Fibroblast of pulmonary artery (primary cell): ENCODE results near the gene ZNF398.
"Not testable (repeated sequence)": the region's sequence is repeated elsewhere in the genome, so short reads cannot be mapped to it uniquely, and the experiment has no call there.

Experiments
- DNase-seq: peaks from one replicate; pipeline ENCODE4 v3.0.0-alpha.2; 2010; ENCODE audit warnings: low read depth
- H3K4me3 ChIP-seq: replicated peaks from 2 replicates; pipeline ENCODE4 v1.5.1; 2011; ENCODE audit warnings: low read depth, mild to moderate bottlenecking, control low read depth, low read length, moderate library complexity
- CTCF ChIP-seq: IDR thresholded peaks from 2 replicates; pipeline ENCODE4 v1.5.1; 2011; ENCODE audit warnings: mild to moderate bottlenecking, control low read depth, low read length, inconsistent platforms; ENCODE audit errors: missing control alignments

The ZNF398 gene

GRCh38 chr7:149224352-149224751 lies 77.1 kb downstream of the ZNF398 start:
- no peak for DNase-seq
- no peak for TF ChIP-seq CTCF
- H3K4me3 ChIP-seq = no peak overlapping the region

GRCh38 chr7:149225106-149225505 lies 77.9 kb downstream of the ZNF398 start:
- DNase-seq = no peak
- H3K4me3 ChIP-seq = no peak overlapping the region
- TF ChIP-seq CTCF = no peak

DNA sequence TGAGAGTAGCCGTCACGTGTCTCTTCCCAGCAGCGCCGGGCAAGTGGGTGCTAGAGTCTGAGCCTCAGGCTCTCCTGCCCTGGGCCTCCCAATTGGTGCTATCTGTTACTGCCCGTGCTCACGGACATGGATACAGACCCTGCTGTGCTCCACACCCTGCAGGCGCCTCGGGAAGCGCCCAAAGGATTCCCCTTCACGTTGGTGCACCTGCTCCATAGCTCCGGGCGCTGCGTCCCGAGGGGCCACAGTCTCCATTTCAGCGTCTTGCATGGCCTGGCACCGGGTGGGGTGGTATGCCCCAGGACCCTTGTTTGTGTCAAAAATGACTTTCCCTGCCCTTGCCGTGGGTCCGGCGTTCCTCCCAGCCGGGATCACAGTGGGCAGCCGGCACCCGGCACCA lies 78.4 kb downstream of the ZNF398 start:
- H3K4me3 ChIP-seq = no peak overlapping the region
- TF ChIP-seq CTCF = no peak
- DNase-seq = no peak

GRCh38 chr7:149226366-149226765 lies 79.1 kb downstream of the ZNF398 start:
- not testable (repeated sequence) for H3K4me3 ChIP-seq, DNase-seq

DNA sequence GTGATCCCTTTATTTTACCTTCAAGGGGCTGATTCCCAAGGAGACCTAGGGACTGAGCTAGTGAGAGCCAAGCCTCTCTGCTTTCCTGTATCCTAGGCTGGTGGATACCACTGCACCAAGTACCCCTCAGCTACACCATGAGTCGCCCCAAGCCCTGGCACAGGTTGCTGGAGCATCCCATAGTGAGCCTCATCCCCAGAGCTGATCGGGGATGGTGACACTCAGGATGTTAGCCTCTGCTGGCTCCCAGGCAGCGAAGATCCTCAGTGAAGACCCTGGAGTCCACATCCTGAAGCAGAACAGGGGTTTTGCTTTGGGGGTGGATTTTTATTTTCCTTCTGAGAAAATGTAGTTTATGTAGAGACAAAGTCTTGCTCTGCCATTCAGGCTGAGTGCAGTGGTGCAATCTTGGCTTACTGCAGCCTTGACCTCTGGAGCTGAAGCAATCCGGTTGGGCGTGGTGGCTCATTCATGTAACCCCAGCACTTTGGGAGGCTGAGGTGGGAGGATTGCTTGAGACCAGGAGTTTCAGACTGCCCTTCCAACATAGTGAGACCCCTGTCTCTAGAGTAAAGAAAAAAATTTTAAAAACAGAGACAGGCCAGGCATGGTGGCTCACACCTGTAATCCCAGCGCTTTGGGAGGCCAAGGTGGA lies 79.7 kb downstream of the ZNF398 start:
- H3K4me3 ChIP-seq = no peak overlapping the region
- no peak for DNase-seq
- no peak for TF ChIP-seq CTCF

GRCh38 chr7:149228831-149229471 lies 81.7 kb downstream of the ZNF398 start:
- no peak for TF ChIP-seq CTCF

GRCh38 chr7:149229526-149229925 lies 82.3 kb downstream of the ZNF398 start:
- TF ChIP-seq CTCF = no peak
- no peak overlapping the region for H3K4me3 ChIP-seq
- no peak for DNase-seq

More at GRCh38 chr7:149228831-149229471, 81.7 kb downstream of the ZNF398 start:
- no peak overlapping the region for H3K4me3 ChIP-seq
- DNase-seq = no peak
